PC-9 (cell line): ENCODE measurements around the gene ZNF774. TPM values are rescaled to one million over a fixed set of nuclear protein-coding genes. Genes with fewer than 3 reads are reported as not detected.
A peak's percentile ranks its signal among the peaks of the same experiment; 100 is the strongest.

ENCODE experiments used
- BruUV-seq: library from RNA; stranded (reverse); fragments of 400-500 nt; replicated peaks from 2 replicates; lab custom pipeline; 2021; lab: Mats Ljungman, UMichigan
- CTCF ChIA-PET: fragments of 300-600 bp; sonication (Branson Sonifier 250); formaldehyde crosslinking; loops from one replicate; lab custom pipeline; 2022; ENCODE audit warnings: antibody characterized with exemption; lab: Charles Lee
- POLR2A ChIA-PET: fragments of 300-600 bp; sonication (Branson Sonifier 250); formaldehyde crosslinking; loops from one replicate; lab custom pipeline; 2022; ENCODE audit warnings: antibody characterized with exemption; ENCODE audit not compliant: unreplicated experiment; lab: Charles Lee
- DNase-seq, 2 experiments: peaks; one replicate each; pipeline versions ENCODE4 v3.0.0 to v3.0.0-alpha.2; 2015 to 2022; ENCODE audit warnings: mixed read lengths in 1 of 2
- H2AFZ ChIP-seq: fragments of 200-600 bp; sonication (generic); 2 replicates; pipeline ENCODE4 v1.8.1; 2017; ENCODE audit warnings: antibody characterized with exemption
- H3F3A ChIP-seq: fragments of 200-600 bp; sonication (generic); 2 replicates; pipeline ENCODE4 v1.8.1; 2017; ENCODE audit warnings: antibody characterized with exemption, mild to moderate bottlenecking, low read depth; ENCODE audit not compliant: insufficient read depth
- H3K27ac ChIP-seq: fragments of 200-600 bp; sonication (generic); 2 replicates; pipeline ENCODE4 v1.6.1; 2016; ENCODE audit warnings: mixed run types
- H3K27me3 ChIP-seq: fragments of 200-600 bp; sonication (generic); 2 replicates; pipeline ENCODE4 v1.6.1; 2016; ENCODE audit warnings: low read depth, mixed run types; ENCODE audit not compliant: insufficient read depth
- H3K36me3 ChIP-seq: fragments of 200-600 bp; sonication (generic); 2 replicates; pipeline ENCODE4 v1.6.1; 2016; ENCODE audit warnings: low read depth, mixed run types
- H3K4me1 ChIP-seq: fragments of 200-600 bp; sonication (generic); replicated peaks from 2 replicates; pipeline ENCODE4 v1.6.1; 2016; ENCODE audit warnings: mixed run types; ENCODE audit not compliant: insufficient read depth
- H3K4me2 ChIP-seq: fragments of 200-600 bp; sonication (generic); 2 replicates; pipeline ENCODE4 v1.6.1; 2017; ENCODE audit warnings: mixed run types
- H3K4me3 ChIP-seq: fragments of 200-600 bp; sonication (generic); 2 replicates; pipeline ENCODE4 v1.6.1; 2016; ENCODE audit warnings: mixed run types
- H3K79me2 ChIP-seq: fragments of 200-600 bp; sonication (generic); 2 replicates; pipeline ENCODE4 v1.6.1; 2017; ENCODE audit warnings: low read depth, mixed run types
- H3K9me2 ChIP-seq: fragments of 200-600 bp; sonication (generic); 2 replicates; pipeline ENCODE4 v1.8.1; 2017; ENCODE audit warnings: mild to moderate bottlenecking; ENCODE audit not compliant: insufficient read depth
- H3K9me3 ChIP-seq: fragments of 200-600 bp; sonication (generic); 2 replicates; pipeline ENCODE4 v1.8.1; 2016; ENCODE audit warnings: low read depth; ENCODE audit not compliant: insufficient read depth
- H4K20me1 ChIP-seq: fragments of 200-600 bp; sonication (generic); 2 replicates; pipeline ENCODE4 v1.8.1; 2017; ENCODE audit not compliant: insufficient read depth
- EZH2 ChIP-seq: fragments of 200-600 bp; sonication (generic); IDR thresholded peaks from 2 replicates; pipeline ENCODE4 v1.8.0; 2017; ENCODE audit warnings: antibody characterized with exemption, low read depth
- intact Hi-C: fragments of 100-400 bp; cut with micrococcal nuclease; formaldehyde crosslinking; loops from one replicate; pipeline ENCODE4 v1.10.0; 2022; ENCODE audit not compliant: unreplicated experiment
- total RNA-seq: library from RNA; stranded (reverse); gene quantifications from 2 replicates; pipeline ENCODE4 v1.2.3, GENCODE V29; 2021
- TF ChIP-seq, protein P1 (sequence below): fragments of 200-600 bp; sonication (generic); conservative IDR thresholded peaks from 2 replicates; pipeline ENCODE4 v1.6.1; 2017; ENCODE audit warnings: mixed run types, antibody characterized with exemption, mild to moderate bottlenecking, moderate library complexity

Gene ZNF774
- total RNA-seq, 1 experiment from 2014 or later, result 6.3 TPM

DNA sequence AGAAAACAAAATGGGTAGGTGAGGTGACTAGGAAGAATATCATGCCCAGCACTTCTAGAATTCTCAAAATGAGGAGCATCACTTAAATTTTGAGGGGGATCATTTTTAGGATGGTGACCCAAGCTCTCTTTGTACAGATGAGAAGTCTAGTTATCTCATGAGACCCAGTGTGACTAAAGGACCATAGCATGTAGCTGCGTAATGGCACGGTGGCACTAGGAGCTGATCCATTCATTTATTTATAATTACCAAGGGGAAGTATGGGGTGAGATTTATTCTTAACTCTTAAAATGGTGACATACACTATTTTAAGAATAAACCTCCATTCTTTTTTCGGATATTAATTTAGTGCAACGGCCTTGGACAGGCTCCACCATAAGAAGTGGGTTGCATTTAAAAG is 44.2 kb downstream of the ZNF774 start:
- BruUV-seq, result no TSS peak
- POLR2A ChIA-PET, result interaction anchor here (0.6 kb wide), 1 partner anchor 28 kb away, joined by 3 read pairs; no protein-coding TSS in a partner anchor
- H3K36me3 ChIP-seq, result peaks cover 26% of the 10 kb centered on the region
- no peaks in the 10 kb centered on the region for H3K9me2 ChIP-seq
- no peak overlapping the region for H3K4me3 ChIP-seq
- peaks cover 26% of the 10 kb centered on the region for H3F3A ChIP-seq
- intact Hi-C loops, result no loop called here
- TF ChIP-seq, protein P1, sequence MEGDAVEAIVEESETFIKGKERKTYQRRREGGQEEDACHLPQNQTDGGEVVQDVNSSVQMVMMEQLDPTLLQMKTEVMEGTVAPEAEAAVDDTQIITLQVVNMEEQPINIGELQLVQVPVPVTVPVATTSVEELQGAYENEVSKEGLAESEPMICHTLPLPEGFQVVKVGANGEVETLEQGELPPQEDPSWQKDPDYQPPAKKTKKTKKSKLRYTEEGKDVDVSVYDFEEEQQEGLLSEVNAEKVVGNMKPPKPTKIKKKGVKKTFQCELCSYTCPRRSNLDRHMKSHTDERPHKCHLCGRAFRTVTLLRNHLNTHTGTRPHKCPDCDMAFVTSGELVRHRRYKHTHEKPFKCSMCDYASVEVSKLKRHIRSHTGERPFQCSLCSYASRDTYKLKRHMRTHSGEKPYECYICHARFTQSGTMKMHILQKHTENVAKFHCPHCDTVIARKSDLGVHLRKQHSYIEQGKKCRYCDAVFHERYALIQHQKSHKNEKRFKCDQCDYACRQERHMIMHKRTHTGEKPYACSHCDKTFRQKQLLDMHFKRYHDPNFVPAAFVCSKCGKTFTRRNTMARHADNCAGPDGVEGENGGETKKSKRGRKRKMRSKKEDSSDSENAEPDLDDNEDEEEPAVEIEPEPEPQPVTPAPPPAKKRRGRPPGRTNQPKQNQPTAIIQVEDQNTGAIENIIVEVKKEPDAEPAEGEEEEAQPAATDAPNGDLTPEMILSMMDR, result no peak
- no peak for TF ChIP-seq EZH2
- CTCF ChIA-PET, result no interaction called here
- H3K4me1 ChIP-seq, result peaks cover 29% of the 10 kb centered on the region
- no peaks in the 10 kb centered on the region for H3K9me3 ChIP-seq
- H2AFZ ChIP-seq, result no peak overlapping the region
- 0 out of 2 replicates have a peak, but pooled peaks cover 3% of the 10 kb centered on the region for H4K20me1 ChIP-seq
- peaks cover 94% of the 10 kb centered on the region for H3K79me2 ChIP-seq
- H3K27ac ChIP-seq, result 0 out of 2 replicates have a peak overlapping the region, but pooled peaks have one; percentile 3
- no peaks in the 10 kb centered on the region for H3K27me3 ChIP-seq
- H3K4me2 ChIP-seq, result no peak overlapping the region
- no peak for DNase-seq

DNA sequence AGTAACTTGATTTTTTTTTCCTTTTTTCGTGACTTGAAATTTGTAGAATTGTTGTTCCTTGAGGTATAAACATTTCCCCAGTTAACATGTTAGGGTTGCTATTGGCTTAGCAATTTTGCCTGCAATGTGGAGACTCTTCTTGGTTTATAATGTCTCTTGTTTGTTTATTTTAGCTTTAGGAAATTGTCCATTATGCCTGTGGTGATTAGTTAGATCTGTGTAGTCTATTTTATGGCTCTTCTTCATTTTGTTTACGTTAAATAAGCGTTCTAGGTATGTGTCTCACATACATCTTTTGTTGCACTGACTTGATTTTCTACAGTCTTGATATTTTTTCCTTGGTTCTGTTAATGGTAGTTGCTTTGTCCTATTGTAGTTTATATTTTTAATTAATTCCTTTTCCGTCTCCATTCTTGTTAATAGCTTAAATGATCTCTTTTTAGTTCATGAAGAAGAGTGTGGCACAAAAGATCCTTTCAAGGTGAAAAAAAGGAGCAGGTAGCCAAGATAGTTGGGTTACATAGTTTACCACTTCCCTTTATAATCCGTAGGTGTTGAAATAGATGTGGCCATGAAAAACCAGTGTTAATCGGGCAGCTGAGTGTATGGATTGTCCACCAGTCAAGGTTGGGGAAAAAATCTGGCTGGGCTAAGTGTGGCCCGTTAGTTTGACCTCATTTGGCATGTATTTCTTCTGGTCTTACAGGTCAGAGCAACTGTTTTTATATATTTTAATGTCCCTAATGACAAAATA is 48.1 kb downstream of the ZNF774 start:
- Histone ChIP-seq H4K20me1 (peaks cover 3% of the 10 kb centered on the region; the same call in 1 of the 2 replicates), H3K27me3 (no peaks in the 10 kb centered on the region), H3K36me3 (peaks cover 11% of the 10 kb centered on the region), H3K4me3 (peak overlapping the region; percentile 26; the same call in 1 of the 2 replicates), H3K9me3 (no peaks in the 10 kb centered on the region), H3K4me1 (peaks cover 62% of the 10 kb centered on the region), H2AFZ (no peak overlapping the region), H3K27ac (peak overlapping the region; percentile 88), H3K9me2 (no peaks in the 10 kb centered on the region), H3K4me2 (peak overlapping the region; percentile 79), H3F3A (peaks cover 50% of the 10 kb centered on the region), H3K79me2 (peaks cover 93% of the 10 kb centered on the region)
- ChIA-PET CTCF (no interaction called here), POLR2A (interaction anchor here (0.5 to 0.7 kb wide), 4 partner anchors 9 to 151 kb away, joined by 4 to 7 read pairs (median 4); partner anchors contain the start of gene TTLL13)
- TF ChIP-seq, protein P1, result no peak
- no peak for TF ChIP-seq EZH2
- intact Hi-C loops, result loop anchor here (1.0 to 5.0 kb wide), 2 partner anchors 51 to 78 kb away; no protein-coding TSS in a partner anchor
- TSS peak; percentile 47 for BruUV-seq
- DNase-seq, result peak in 1 of 2 experiments; percentile 39

DNA sequence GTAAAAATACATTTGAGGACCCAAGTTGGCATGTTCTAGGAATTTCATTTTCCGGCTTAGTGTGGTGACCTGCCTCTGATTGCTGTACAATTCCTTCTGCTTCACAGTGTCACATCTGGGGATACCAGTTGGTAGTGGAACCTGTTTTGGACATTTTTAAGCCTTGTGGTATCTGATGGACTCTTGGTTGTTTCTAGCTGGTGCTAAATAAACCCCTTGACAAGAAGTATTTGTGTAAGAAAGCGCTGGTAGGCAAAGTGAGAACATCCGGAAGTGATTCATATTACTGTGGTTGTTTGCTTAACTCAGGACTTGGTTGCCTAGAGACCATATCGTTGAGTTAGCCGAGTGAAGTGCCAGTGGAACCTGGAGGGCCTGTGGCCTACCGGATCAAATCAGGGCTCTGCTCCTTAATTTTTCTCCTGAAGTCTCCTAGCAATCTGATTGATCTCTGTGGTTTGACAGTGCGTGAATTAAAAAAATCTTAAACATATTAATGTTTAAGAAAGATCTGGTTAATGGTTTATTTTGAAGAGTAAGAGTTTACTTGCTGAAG is 48.8 kb downstream of the ZNF774 start:
- H2AFZ ChIP-seq, result no peak overlapping the region
- intact Hi-C loops, result loop anchor here (1.0 to 5.0 kb wide), 2 partner anchors 50 to 79 kb away; no protein-coding TSS in a partner anchor
- peaks cover 93% of the 10 kb centered on the region for H3K79me2 ChIP-seq
- H3K27ac ChIP-seq, result peak overlapping the region; percentile 88
- peak overlapping the region; percentile 35; the same call in 1 of the 2 replicates for H3K4me3 ChIP-seq
- H3K9me2 ChIP-seq, result no peaks in the 10 kb centered on the region
- H3K9me3 ChIP-seq, result no peaks in the 10 kb centered on the region
- CTCF ChIA-PET, result interaction anchor here (0.6 kb wide), 1 partner anchor 43 kb away, joined by 3 read pairs; no protein-coding TSS in a partner anchor
- peak; percentile 70 to 98 for DNase-seq
- peaks cover 11% of the 10 kb centered on the region for H3K36me3 ChIP-seq
- POLR2A ChIA-PET, result interaction anchor here (0.5 kb wide), 1 partner anchor 87 kb away, joined by 4 read pairs; no protein-coding TSS in a partner anchor
- no peaks in the 10 kb centered on the region for H3K27me3 ChIP-seq
- H3K4me1 ChIP-seq, result peaks cover 65% of the 10 kb centered on the region
- peaks cover 8% of the 10 kb centered on the region; the same call in 1 of the 2 replicates for H4K20me1 ChIP-seq
- TF ChIP-seq EZH2, result no peak
- TF ChIP-seq, protein P1, result no peak
- H3F3A ChIP-seq, result peaks cover 50% of the 10 kb centered on the region
- BruUV-seq, result no TSS peak
- H3K4me2 ChIP-seq, result peak overlapping the region; percentile 79
